ENCODE data around the gene TLE5. TPM values are rescaled to one million over a fixed set of nuclear protein-coding genes. Genes with fewer than 3 reads are reported as not detected.

The TLE5 gene
- total and polyA plus RNA-seq, 9 of the 15 experiments (the other 6 are each of a cell fraction or from before 2014, with no cell fraction given): 2.0 to 347 (median 235) TPM

DNA sequence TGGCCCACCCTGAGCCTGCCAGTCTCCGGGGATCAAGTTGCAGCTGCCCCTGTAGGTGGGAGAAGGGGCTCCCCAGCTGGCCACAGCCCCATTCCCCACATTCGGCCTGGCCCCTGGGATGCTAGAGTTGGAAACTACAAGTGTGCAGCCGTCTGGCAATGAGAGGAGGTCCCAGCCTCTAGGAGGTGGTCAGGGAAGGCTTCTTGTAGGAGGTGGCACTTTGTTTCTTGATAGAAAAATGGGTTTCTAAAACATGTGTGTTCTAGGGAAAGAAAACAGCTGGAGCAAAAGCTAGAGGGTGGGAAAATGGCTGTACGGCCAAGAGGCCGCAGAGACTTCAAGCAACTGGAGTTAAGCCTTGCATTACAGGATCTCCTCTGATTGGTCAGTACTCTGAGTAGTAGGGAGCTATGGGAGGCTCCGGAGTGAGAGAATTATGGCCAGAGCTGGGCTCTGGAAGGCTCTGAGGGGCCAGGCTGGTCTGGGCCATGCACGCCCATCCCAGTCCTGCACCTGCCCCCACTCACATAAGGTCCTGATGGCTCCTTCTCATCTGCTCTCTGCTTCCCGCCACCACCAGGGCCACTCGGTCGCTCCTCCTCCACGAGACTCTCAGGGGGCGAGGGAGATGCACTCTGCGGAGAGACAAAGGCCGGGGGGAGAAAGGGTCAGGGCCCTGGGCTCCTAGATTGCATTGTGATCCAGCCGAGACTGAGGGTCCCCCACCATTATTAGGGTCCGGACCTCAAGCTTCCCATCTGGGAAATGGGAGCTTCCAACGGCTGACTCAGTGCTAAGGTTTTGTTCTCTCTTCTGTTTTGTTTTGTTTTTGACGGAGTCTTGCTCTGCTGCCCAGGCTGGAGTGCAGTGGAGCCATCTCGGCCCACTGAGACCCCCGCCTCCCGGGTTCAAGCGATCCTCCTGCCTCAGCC is 46.9 kb downstream of the TLE5 start:
- Histone ChIP-seq H3K4me3 (no peak overlapping the region), H4K20me1 (replicated peaks; ENCODE audit: control insufficient read depth, insufficient read depth, low read length) (no peaks in the 10 kb centered on the region), H3K9me3 (replicated peaks; ENCODE audit: control insufficient read depth, insufficient read depth, low read depth, low read length) (no peaks in the 10 kb centered on the region), H3K27ac (ENCODE audit: extremely low read depth, low read depth, low read length) (no peak overlapping the region), H3K36me3 (ENCODE audit: control insufficient read depth, insufficient read depth, low read length) (no peaks in the 10 kb centered on the region), H3K79me2 (ENCODE audit: control insufficient read depth, insufficient read depth, low read length) (no peaks in the 10 kb centered on the region), H3K27me3 (ENCODE audit: control insufficient read depth in 2 of 2, insufficient read depth in 2 of 2, low read length in 2 of 2) (no peaks in the 10 kb centered on the region), H2AFZ (ENCODE audit: low read depth, low read length) (no peak overlapping the region), H3K9me1 (ENCODE audit: control insufficient read depth, insufficient read depth, low read length) (no peaks in the 10 kb centered on the region), H3K9ac (ENCODE audit: insufficient read depth in 1 of 2, low read depth in 2 of 2, low read length in 2 of 2) (0 out of 4 replicates have a peak overlapping the region, but pooled peaks of 1 of the 2 experiments have one; percentile 37), H3K4me1 (replicated peaks in 1 of 2; ENCODE audit: control insufficient read depth in 2 of 2, insufficient read depth in 2 of 2, low read length in 2 of 2) (peaks cover 0 to 15% of the 10 kb centered on the region in 2 experiments; a peak in 2 of 5 replicates), H3K4me2 (ENCODE audit: insufficient read depth, low read length) (no peak overlapping the region)
- BruUV-seq (replicated peaks): no TSS peak
- ATAC-seq (no peak), FAIRE-seq (no peak), DNase-seq (ENCODE audit: extremely low read depth in 1 of 4, low spot score in 3 of 4) (no peak)
- WGBS (ENCODE audit: insufficient coverage, low coverage, missing lambda C conversion rate): 73% methylated on average over 16 of the region's 22 CpGs
- in situ Hi-C loops (cut with MboI): no loop called here
- ChIA-PET POLR2A (interaction anchor here (0.5 to 0.9 kb wide), 5 partner anchors 7 to 833 kb away, joined by 3 to 5 read pairs (median 4); no protein-coding TSS in a partner anchor), CTCF (ENCODE audit: low intra/inter-chr PET ratio) (no interaction called here)
- intact Hi-C loops (cut with micrococcal nuclease): no loop called here
- TF ChIP-seq, protein P1, sequence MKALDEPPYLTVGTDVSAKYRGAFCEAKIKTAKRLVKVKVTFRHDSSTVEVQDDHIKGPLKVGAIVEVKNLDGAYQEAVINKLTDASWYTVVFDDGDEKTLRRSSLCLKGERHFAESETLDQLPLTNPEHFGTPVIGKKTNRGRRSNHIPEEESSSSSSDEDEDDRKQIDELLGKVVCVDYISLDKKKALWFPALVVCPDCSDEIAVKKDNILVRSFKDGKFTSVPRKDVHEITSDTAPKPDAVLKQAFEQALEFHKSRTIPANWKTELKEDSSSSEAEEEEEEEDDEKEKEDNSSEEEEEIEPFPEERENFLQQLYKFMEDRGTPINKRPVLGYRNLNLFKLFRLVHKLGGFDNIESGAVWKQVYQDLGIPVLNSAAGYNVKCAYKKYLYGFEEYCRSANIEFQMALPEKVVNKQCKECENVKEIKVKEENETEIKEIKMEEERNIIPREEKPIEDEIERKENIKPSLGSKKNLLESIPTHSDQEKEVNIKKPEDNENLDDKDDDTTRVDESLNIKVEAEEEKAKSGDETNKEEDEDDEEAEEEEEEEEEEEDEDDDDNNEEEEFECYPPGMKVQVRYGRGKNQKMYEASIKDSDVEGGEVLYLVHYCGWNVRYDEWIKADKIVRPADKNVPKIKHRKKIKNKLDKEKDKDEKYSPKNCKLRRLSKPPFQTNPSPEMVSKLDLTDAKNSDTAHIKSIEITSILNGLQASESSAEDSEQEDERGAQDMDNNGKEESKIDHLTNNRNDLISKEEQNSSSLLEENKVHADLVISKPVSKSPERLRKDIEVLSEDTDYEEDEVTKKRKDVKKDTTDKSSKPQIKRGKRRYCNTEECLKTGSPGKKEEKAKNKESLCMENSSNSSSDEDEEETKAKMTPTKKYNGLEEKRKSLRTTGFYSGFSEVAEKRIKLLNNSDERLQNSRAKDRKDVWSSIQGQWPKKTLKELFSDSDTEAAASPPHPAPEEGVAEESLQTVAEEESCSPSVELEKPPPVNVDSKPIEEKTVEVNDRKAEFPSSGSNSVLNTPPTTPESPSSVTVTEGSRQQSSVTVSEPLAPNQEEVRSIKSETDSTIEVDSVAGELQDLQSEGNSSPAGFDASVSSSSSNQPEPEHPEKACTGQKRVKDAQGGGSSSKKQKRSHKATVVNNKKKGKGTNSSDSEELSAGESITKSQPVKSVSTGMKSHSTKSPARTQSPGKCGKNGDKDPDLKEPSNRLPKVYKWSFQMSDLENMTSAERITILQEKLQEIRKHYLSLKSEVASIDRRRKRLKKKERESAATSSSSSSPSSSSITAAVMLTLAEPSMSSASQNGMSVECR (CRISPR knock-in tag; IDR thresholded peaks at IDR 0.05): no peak
- TF ChIP-seq RBM25 (IDR thresholded peaks at IDR 0.05; ENCODE audit: low read depth, low read length, severe bottlenecking) (peak; percentile 82), ZFP36 (IDR thresholded peaks at IDR 0.05; ENCODE audit: low read depth, low read length, partially characterized antibody) (peak; percentile 94), PTBP1 (IDR thresholded peaks at IDR 0.05; ENCODE audit: low read depth, low read length) (peak; percentile 85; the same call in 1 of the 2 replicates), BCOR (IDR thresholded peaks at IDR 0.05) (peak; percentile 72), ZNF212 (CRISPR knock-in tag; IDR thresholded peaks at IDR 0.05) (no peak), BRD9 (IDR thresholded peaks at IDR 0.05; ENCODE audit: low read depth, partially characterized antibody) (no peak), KAT7 (CRISPR knock-in tag; IDR thresholded peaks at IDR 0.05; ENCODE audit: borderline replicate concordance) (no peak), CBX1 (IDR thresholded peaks at IDR 0.05; ENCODE audit: low read depth) (0 out of 2 replicates have a peak, but pooled peaks have one; percentile 28), ADNP (tag; IDR thresholded peaks at IDR 0.05) (0 out of 2 replicates have a peak, but pooled peaks have one; percentile 13), GTF2E2 (tag; IDR thresholded peaks at IDR 0.05) (no peak), POLR2A (conservative IDR thresholded peaks at IDR 0.05) (no peak), KDM1A (IDR thresholded peaks at IDR 0.05) (0 out of 4 replicates have a peak, but pooled peaks of 1 of the 2 experiments have one; percentile 39), ZFP1 (CRISPR knock-in tag; IDR thresholded peaks at IDR 0.05) (no peak)
- TF ChIP-seq, protein P2, sequence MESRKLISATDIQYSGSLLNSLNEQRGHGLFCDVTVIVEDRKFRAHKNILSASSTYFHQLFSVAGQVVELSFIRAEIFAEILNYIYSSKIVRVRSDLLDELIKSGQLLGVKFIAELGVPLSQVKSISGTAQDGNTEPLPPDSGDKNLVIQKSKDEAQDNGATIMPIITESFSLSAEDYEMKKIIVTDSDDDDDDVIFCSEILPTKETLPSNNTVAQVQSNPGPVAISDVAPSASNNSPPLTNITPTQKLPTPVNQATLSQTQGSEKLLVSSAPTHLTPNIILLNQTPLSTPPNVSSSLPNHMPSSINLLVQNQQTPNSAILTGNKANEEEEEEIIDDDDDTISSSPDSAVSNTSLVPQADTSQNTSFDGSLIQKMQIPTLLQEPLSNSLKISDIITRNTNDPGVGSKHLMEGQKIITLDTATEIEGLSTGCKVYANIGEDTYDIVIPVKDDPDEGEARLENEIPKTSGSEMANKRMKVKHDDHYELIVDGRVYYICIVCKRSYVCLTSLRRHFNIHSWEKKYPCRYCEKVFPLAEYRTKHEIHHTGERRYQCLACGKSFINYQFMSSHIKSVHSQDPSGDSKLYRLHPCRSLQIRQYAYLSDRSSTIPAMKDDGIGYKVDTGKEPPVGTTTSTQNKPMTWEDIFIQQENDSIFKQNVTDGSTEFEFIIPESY (CRISPR knock-in tag; IDR thresholded peaks at IDR 0.05): peak; percentile 100
- TF ChIP-seq, protein P3, sequence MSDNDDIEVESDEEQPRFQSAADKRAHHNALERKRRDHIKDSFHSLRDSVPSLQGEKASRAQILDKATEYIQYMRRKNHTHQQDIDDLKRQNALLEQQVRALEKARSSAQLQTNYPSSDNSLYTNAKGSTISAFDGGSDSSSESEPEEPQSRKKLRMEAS (CRISPR knock-in tag; IDR thresholded peaks at IDR 0.05): peak; percentile 22; the same call in 1 of the 2 replicates

Measured in K562 (cell line).